Ishikawa (cell line): ENCODE results near the gene TPCN1.

Experiments
- CEBPB ChIP-seq: IDR thresholded peaks from 2 replicates; pipeline ENCODE4 v1.6.1; 2012
- CREB1 ChIP-seq: IDR thresholded peaks from 2 replicates; pipeline ENCODE4 v1.6.1; 2012; ENCODE audit warnings: low read depth
- EGR1 ChIP-seq: IDR thresholded peaks from 2 replicates; pipeline ENCODE4 v1.6.1; 2012
- EP300 ChIP-seq: IDR thresholded peaks from 2 replicates; pipeline ENCODE4 v1.6.1; 2012; ENCODE audit warnings: borderline replicate concordance
- FOXM1 ChIP-seq: IDR thresholded peaks from 2 replicates; pipeline ENCODE4 v1.6.1; 2012; ENCODE audit warnings: low read depth, borderline replicate concordance
- NFIC ChIP-seq: IDR thresholded peaks from 2 replicates; pipeline ENCODE4 v1.6.1; 2012
- RAD21 ChIP-seq: IDR thresholded peaks from 2 replicates; pipeline ENCODE4 v1.6.1; 2012; ENCODE audit warnings: low read depth
- TAF1 ChIP-seq: IDR thresholded peaks from 2 replicates; pipeline ENCODE4 v1.6.1; 2012; ENCODE audit warnings: low read depth, mild to moderate bottlenecking
- TCF12 ChIP-seq: IDR thresholded peaks from 2 replicates; pipeline ENCODE4 v1.6.1; 2012; ENCODE audit warnings: low read depth
- TEAD4 ChIP-seq: IDR thresholded peaks from 2 replicates; pipeline ENCODE4 v1.6.1; 2012
- YY1 ChIP-seq: IDR thresholded peaks from 2 replicates; pipeline ENCODE4 v1.6.1; 2012; ENCODE audit warnings: low read depth
- ZBTB7A ChIP-seq: IDR thresholded peaks from 2 replicates; pipeline ENCODE4 v1.6.1; 2012; ENCODE audit warnings: low read depth
- TF ChIP-seq, protein P1 (sequence below): IDR thresholded peaks from 2 replicates; pipeline ENCODE4 v1.6.1; 2012
- TF ChIP-seq, protein P2 (sequence below): IDR thresholded peaks from 2 replicates; pipeline ENCODE4 v1.6.1; 2012; ENCODE audit warnings: low read depth, mild to moderate bottlenecking
- TF ChIP-seq, protein P3 (sequence below): IDR thresholded peaks from 2 replicates; pipeline ENCODE4 v1.6.1; 2012

TPCN1 gene

DNA sequence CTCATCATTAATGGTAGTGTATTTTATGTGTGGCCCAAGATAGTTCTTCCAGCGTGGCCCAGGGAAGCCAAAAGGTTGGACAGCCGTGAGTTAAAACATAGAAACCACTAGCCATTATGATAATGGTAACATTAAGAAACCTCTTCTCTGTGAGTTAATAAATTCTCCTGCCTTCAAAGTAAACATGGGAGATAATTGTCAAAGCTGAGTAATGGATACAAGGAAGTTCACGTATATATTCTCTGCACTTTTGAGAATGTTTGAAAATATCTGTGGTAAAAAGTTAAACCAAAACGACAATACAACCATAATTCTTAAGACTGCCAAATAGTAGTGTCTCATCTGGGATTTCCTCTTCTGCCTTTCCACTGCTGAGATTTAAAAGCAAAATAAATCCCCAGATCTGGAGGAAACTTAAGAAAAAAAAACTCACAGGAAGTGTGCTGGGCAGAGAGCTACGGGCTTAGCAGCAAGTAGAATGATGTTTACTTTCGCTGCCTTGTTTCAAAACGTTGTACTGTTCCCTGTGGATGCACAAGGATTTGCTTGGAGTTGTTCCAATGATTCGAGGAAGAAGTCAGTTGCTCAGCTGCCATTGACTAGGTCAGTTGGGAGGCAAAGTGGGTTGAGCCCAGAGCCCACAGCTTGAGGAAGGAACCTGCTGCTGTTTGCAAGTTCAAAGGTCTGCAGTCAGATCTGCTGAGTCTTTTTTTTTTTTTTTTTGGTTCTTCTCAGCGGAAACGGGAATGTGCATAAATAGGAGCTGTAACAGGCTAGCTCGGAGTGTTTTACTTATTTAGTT is 1.7 kb downstream of the TPCN1 start:
- no peak for TF ChIP-seq ZBTB7A
- no peak for TF ChIP-seq TCF12
- TF ChIP-seq TAF1, result no peak
- TF ChIP-seq FOXM1, result no peak
- TF ChIP-seq EGR1, result no peak
- TF ChIP-seq CEBPB, result no peak
- no peak for TF ChIP-seq NFIC
- TF ChIP-seq, protein P1, sequence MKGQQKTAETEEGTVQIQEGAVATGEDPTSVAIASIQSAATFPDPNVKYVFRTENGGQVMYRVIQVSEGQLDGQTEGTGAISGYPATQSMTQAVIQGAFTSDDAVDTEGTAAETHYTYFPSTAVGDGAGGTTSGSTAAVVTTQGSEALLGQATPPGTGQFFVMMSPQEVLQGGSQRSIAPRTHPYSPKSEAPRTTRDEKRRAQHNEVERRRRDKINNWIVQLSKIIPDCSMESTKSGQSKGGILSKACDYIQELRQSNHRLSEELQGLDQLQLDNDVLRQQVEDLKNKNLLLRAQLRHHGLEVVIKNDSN, result no peak
- TF ChIP-seq, protein P2, sequence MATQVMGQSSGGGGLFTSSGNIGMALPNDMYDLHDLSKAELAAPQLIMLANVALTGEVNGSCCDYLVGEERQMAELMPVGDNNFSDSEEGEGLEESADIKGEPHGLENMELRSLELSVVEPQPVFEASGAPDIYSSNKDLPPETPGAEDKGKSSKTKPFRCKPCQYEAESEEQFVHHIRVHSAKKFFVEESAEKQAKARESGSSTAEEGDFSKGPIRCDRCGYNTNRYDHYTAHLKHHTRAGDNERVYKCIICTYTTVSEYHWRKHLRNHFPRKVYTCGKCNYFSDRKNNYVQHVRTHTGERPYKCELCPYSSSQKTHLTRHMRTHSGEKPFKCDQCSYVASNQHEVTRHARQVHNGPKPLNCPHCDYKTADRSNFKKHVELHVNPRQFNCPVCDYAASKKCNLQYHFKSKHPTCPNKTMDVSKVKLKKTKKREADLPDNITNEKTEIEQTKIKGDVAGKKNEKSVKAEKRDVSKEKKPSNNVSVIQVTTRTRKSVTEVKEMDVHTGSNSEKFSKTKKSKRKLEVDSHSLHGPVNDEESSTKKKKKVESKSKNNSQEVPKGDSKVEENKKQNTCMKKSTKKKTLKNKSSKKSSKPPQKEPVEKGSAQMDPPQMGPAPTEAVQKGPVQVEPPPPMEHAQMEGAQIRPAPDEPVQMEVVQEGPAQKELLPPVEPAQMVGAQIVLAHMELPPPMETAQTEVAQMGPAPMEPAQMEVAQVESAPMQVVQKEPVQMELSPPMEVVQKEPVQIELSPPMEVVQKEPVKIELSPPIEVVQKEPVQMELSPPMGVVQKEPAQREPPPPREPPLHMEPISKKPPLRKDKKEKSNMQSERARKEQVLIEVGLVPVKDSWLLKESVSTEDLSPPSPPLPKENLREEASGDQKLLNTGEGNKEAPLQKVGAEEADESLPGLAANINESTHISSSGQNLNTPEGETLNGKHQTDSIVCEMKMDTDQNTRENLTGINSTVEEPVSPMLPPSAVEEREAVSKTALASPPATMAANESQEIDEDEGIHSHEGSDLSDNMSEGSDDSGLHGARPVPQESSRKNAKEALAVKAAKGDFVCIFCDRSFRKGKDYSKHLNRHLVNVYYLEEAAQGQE, result no peak
- TF ChIP-seq YY1, result no peak
- TF ChIP-seq, protein P3, sequence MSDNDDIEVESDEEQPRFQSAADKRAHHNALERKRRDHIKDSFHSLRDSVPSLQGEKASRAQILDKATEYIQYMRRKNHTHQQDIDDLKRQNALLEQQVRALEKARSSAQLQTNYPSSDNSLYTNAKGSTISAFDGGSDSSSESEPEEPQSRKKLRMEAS, result no peak
- TF ChIP-seq TEAD4, result no peak
- TF ChIP-seq CREB1, result no peak
- no peak for TF ChIP-seq EP300
- no peak for TF ChIP-seq RAD21

DNA sequence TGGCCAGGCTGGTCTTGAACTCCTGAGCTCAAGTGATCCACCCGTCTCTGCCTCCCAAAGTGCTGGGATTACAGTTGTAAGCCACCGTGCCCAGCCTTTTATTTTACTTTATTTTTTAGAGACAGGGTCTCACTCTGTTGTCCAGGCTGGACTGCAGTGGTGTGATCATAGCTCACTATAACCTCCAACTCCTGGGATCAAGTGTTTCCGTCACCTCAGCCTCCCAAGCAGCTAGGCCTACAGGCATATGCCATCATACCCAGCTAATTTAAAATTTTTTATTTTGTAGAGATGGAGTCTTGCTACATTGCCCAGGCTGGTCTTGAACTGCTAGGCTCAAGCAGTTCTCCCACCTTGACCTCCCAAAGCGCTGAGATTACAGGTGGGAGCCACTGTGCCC is 3.7 kb downstream of the TPCN1 start:
- TF ChIP-seq, protein P3, result no peak
- TF ChIP-seq, protein P2, result no peak
- TF ChIP-seq, protein P1, result no peak
- TF ChIP-seq FOXM1 (no peak), YY1 (no peak), EP300 (no peak), TCF12 (no peak), ZBTB7A (no peak), NFIC (no peak)

DNA sequence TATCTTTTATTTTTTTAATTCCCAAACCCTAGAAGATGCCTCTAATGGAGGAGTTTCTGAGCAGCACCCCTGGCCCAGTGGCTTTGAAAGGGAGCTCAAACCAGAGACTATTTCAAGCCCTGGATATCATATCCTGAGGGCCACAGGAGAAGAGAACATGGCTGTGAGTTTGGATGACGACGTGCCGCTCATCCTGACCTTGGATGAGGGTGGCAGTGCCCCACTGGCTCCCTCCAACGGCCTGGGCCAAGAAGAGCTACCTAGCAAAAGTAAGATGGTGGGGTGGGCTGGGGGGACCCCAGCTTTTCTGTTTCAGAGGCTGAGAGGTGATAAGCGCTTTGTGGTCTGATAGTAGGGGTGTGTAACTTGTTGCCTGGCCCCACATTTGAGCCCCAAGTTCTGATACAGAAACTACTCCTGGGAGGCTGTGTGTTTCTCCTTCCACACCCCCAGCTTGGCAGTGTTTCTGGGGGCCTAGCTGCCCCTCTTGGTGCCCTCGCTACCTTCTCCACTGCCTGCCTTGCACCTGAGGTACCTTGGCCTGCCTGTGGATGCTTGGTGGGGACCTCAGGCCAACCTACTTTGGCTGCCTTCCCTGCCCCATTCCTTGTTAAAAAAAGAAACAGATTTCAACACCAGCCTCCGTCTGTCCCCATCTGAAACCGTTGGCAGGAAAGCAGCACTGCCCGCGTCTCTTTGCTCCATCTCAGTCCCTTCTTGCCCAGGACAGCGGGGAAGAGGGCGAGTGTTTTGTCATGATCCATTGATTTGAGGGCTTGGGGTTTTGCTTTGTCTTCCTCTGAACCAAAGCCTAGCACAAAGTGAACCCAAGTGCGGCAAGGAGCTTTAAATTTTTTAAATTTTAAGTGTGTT is 5.7 kb downstream of the TPCN1 start:
- no peak for TF ChIP-seq RAD21
- TF ChIP-seq CREB1, result no peak
- TF ChIP-seq, protein P3, result no peak
- TF ChIP-seq, protein P2, result no peak
- no peak for TF ChIP-seq NFIC
- no peak for TF ChIP-seq TEAD4
- no peak for TF ChIP-seq EGR1
- TF ChIP-seq, protein P1, result no peak
- no peak for TF ChIP-seq FOXM1
- no peak for TF ChIP-seq ZBTB7A
- no peak for TF ChIP-seq YY1
